Small intestine (tissue), 7 donors: ENCODE measurements around the gene HPS3. TPM values are rescaled to one million over a fixed set of nuclear protein-coding genes. Genes with fewer than 3 reads are reported as not detected.
"Not testable (repeated sequence)": the region's sequence is repeated elsewhere in the genome, so short reads cannot be mapped to it uniquely, and the experiment has no call there.

Experiments used
- DNase-seq, 2 donors: peaks; one replicate each; pipeline versions ENCODE4 v3.0.0 to v3.0.0-alpha.2; 2013
- FAIRE-seq: peaks from 2 replicates; lab custom pipeline; 2012; peaks lifted over from hg19 to GRCh38; lab: Jason Lieb, UNC
- H3K27ac ChIP-seq, 3 donors: one replicate each; pipeline ENCODE4 v1.5.1; 2013; ENCODE audit warnings: low read length in 2 of 3, mild to moderate bottlenecking in 2 of 3, control low read depth in 1 of 3, inconsistent platforms in 1 of 3, low read depth in 1 of 3, moderate library complexity in 1 of 3
- H3K27me3 ChIP-seq, 3 donors: one replicate each; pipeline ENCODE4 v1.6.1; 2013; ENCODE audit warnings: low read length in 3 of 3, inconsistent platforms in 1 of 3; ENCODE audit not compliant: control insufficient read depth in 3 of 3, insufficient read depth in 3 of 3
- H3K36me3 ChIP-seq, 3 donors: one replicate each; pipeline ENCODE4 v1.6.1; 2013; ENCODE audit warnings: low read length in 3 of 3, inconsistent platforms in 1 of 3, low read depth in 1 of 3, mild to moderate bottlenecking in 1 of 3, moderate library complexity in 1 of 3; ENCODE audit not compliant: control insufficient read depth in 3 of 3, insufficient read depth in 2 of 3
- H3K4me1 ChIP-seq, 3 donors: one replicate each; pipeline ENCODE4 v1.6.1; 2013; ENCODE audit warnings: low read length in 2 of 3, inconsistent platforms in 1 of 3, low read depth in 1 of 3, mild to moderate bottlenecking in 1 of 3, moderate library complexity in 1 of 3; ENCODE audit not compliant: control insufficient read depth in 3 of 3, insufficient read depth in 2 of 3
- H3K4me3 ChIP-seq, 3 donors: one replicate each; pipeline ENCODE4 v1.5.1; 2013; ENCODE audit warnings: low read length in 3 of 3, control low read depth in 1 of 3, inconsistent platforms in 1 of 3, low read depth in 1 of 3, mild to moderate bottlenecking in 1 of 3, moderate library complexity in 1 of 3
- H3K9me3 ChIP-seq, 2 donors: one replicate each; pipeline ENCODE4 v1.6.1; 2013; ENCODE audit warnings: low read depth in 1 of 2, low read length in 1 of 2; ENCODE audit not compliant: control insufficient read depth in 2 of 2, insufficient read depth in 1 of 2
- whole genome bisulfite sequencing, 3 donors: extraction: QIAGEN DNeasy Blood & Tissue Kit; methylation state at CpG; one replicate each; pipeline ENCODE4 v1.1.7; 2013; 5-methylcytosine and 5-hydroxymethylcytosine counted together
- polyA plus RNA-seq, 4 donors: library from polyadenylated mRNA; stranded (reverse) in 3 of 4; unstranded in 1 of 4; fragments of 200-250 nt in 3 of 4; fragments of 120-200 nt in 1 of 4; gene quantifications; one replicate each; pipeline versions ENCODE4 v1.2.1 to v1.2.3, GENCODE V29; 2013
- donor health status: healthy with polysubstance abuse.
- donor health status: control.
- donor health status: control.
- donor health status: Bipolar disorder and iron deficiency.
- donor health status: healthy.

Gene HPS3
- polyA plus RNA-seq, 4 donors = 7.3 to 32.0 (median 10.2) TPM

GRCh38 chr3:149186219-149186618 is 56.8 kb downstream of the HPS3 start:
- Histone ChIP-seq H3K9me3 (no peaks in the 10 kb centered on the region), H3K27ac (no peak overlapping the region), H3K4me1 (no peaks in the 10 kb centered on the region), H3K36me3 (peaks cover 0 to 2% (median 0%) of the 10 kb centered on the region in 3 donors), H3K27me3 (no peaks in the 10 kb centered on the region), H3K4me3 (no peak overlapping the region)
- WGBS, 3 donors = 94 to 96% (median 95%) methylated on average over 2 of the region's 2 CpGs
- DNase-seq (no peak), FAIRE-seq (no peak)

GRCh38 chr3:149186721-149187120 is 57.3 kb downstream of the HPS3 start:
- Histone ChIP-seq H3K27me3 (no peaks in the 10 kb centered on the region), H3K36me3 (no peaks in the 10 kb centered on the region), H3K9me3 (no peaks in the 10 kb centered on the region), H3K4me1 (no peaks in the 10 kb centered on the region), H3K27ac (no peak overlapping the region), H3K4me3 (no peak overlapping the region)
- 94 to 95% (median 94%) methylated on average over 3 of the region's 3 CpGs for WGBS, 3 donors
- DNase-seq (no peak), FAIRE-seq (no peak)

GRCh38 chr3:149188494-149188893 is 59.1 kb downstream of the HPS3 start:
- no peak for FAIRE-seq

DNA sequence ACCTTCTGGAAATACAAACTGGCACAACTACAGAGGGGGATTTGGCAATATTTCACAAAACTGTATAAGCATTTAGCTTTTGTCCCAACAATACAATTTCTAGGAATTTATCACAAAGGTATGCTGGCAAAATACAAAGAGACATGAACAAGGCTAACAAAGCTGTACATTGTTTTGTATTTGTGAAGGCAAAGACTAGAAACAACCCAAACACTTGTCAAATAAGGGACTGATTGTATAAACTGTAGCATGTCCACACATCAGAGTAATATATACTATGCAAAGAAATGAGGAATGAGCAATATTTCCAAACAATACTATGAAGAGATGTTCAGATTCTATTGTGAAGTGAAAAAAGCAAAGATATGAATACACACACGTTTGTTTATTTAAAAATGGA is 65.8 kb downstream of the HPS3 start:
- no peaks in the 10 kb centered on the region for H3K4me1 ChIP-seq
- no peak for DNase-seq
- H3K4me3 ChIP-seq = no peak overlapping the region
- H3K36me3 ChIP-seq = no peaks in the 10 kb centered on the region
- 57 to 72% (median 69%) methylated on average over 1 of the region's 1 CpG for WGBS, 3 donors
- H3K27me3 ChIP-seq = no peaks in the 10 kb centered on the region
- no peak for FAIRE-seq
- no peak overlapping the region for H3K27ac ChIP-seq
- no peaks in the 10 kb centered on the region for H3K9me3 ChIP-seq

More at GRCh38 chr3:149188494-149188893, 59.1 kb downstream of the HPS3 start:
- H3K27me3 ChIP-seq = no peaks in the 10 kb centered on the region
- no peak overlapping the region for H3K4me3 ChIP-seq
- DNase-seq = no peak
- H3K4me1 ChIP-seq = no peaks in the 10 kb centered on the region
- H3K27ac ChIP-seq = no peak overlapping the region
- H3K36me3 ChIP-seq = no peaks in the 10 kb centered on the region
- WGBS, 3 donors = 59 to 78% (median 64%) methylated on average over 2 of the region's 2 CpGs
- no peaks in the 10 kb centered on the region for H3K9me3 ChIP-seq

- H3K4me3 ChIP-seq, FAIRE-seq, DNase-seq, H3K36me3 ChIP-seq, H3K4me1 ChIP-seq, H3K9me3 ChIP-seq, H3K27ac ChIP-seq, H3K27me3 ChIP-seq: not testable (repeated sequence)
- 84 to 87% (median 86%) methylated on average over 11 to 12 of the region's 12 CpGs for WGBS, 3 donors
These were observed 67.6 kb downstream of the HPS3 start for GRCh38 chr3:149196805-149197592.

DNA sequence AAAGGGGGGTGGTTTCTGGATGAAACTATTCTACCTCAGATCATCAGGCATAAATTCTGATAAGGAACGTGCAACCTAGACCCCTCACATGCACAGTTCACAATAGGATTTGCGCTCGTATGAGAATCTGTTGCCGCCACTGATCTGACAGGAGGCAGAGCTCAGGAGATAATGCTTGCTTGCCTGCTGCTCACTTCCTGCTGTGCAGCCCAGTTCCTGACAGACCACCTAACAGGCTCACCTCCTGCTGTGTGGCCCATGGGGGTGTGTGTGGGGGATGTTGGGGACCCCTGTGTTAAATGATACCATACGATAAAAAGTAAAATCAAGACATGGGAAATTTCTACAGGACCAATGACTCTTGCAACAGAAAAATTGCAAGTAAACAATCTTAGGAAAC is 68.2 kb downstream of the HPS3 start:
- no peak overlapping the region for H3K4me3 ChIP-seq
- no peak for FAIRE-seq

GRCh38 chr3:149198611-149199010 is 69.2 kb downstream of the HPS3 start:
- DNase-seq (no peak), FAIRE-seq (no peak)
- WGBS, 3 donors = 69 to 78% (median 75%) methylated on average over 7 of the region's 7 CpGs

More for the DNA sequence above, 68.2 kb downstream of the HPS3 start:
- Histone ChIP-seq H3K36me3 (no peaks in the 10 kb centered on the region), H3K27me3 (no peaks in the 10 kb centered on the region), H3K9me3 (no peaks in the 10 kb centered on the region), H3K4me1 (no peaks in the 10 kb centered on the region), H3K27ac (no peak overlapping the region)
- DNase-seq = no peak
- WGBS, 3 donors = 41 to 79% (median 74%) methylated on average over 5 of the region's 5 CpGs

GRCh38 chr3:149199474-149199873 is 70.0 kb downstream of the HPS3 start:
- Histone ChIP-seq H3K36me3 (no peaks in the 10 kb centered on the region), H3K27ac (no peak overlapping the region), H3K27me3 (no peaks in the 10 kb centered on the region), H3K4me3 (no peak overlapping the region), H3K4me1 (no peaks in the 10 kb centered on the region), H3K9me3 (no peaks in the 10 kb centered on the region)
- DNase-seq (no peak), FAIRE-seq (no peak)
- whole genome bisulfite sequencing, 3 donors = 30 to 50% (median 42%) methylated on average over 4 of the region's 4 CpGs

More at GRCh38 chr3:149198611-149199010, 69.2 kb downstream of the HPS3 start:
- Histone ChIP-seq H3K4me1 (no peaks in the 10 kb centered on the region), H3K9me3 (no peaks in the 10 kb centered on the region), H3K27me3 (no peaks in the 10 kb centered on the region), H3K27ac (no peak overlapping the region), H3K36me3 (no peaks in the 10 kb centered on the region), H3K4me3 (no peak overlapping the region)
